COR-L47 (cell line): ENCODE measurements around the gene CUL7.

ENCODE experiments used
- DNase-seq: peaks from one replicate; lab custom pipeline; 2025; lab: John Stamatoyannopoulos, UW

CUL7 gene

GRCh38 chr6:43077333-43077809 lies 23.7 kb upstream of the CUL7 start:
- DNase-seq: no peak

- peak; percentile 28 for DNase-seq
Measured at GRCh38 chr6:43076464-43077332, 23.0 kb upstream of the CUL7 start.

- peak; percentile 81 for DNase-seq
Measured at GRCh38 chr6:43075670-43076463, 22.2 kb upstream of the CUL7 start, which contains the start of gene PTK7. Gene PTK7, plus strand, starts transcription at chr6:43076314. Its CDS starts 175 bp downstream, at chr6:43076489.

- no peak for DNase-seq
Measured at GRCh38 chr6:43074847-43075669, 21.4 kb upstream of the CUL7 start.

GRCh38 chr6:43070028-43070632 lies 16.5 kb upstream of the CUL7 start:
- peak; percentile 46 for DNase-seq

- no peak for DNase-seq
Measured at GRCh38 chr6:43062818-43063217, 9.2 kb upstream of the CUL7 start.

- no peak for DNase-seq
Measured at GRCh38 chr6:43061861-43062260, 8.2 kb upstream of the CUL7 start.

- no peak for DNase-seq
Measured at GRCh38 chr6:43060755-43061633, 7.3 kb upstream of the CUL7 start.

- peak; percentile 21 for DNase-seq
Measured at GRCh38 chr6:43060034-43060754, 6.5 kb upstream of the CUL7 start.

GRCh38 chr6:43059168-43060033 lies 5.8 kb upstream of the CUL7 start, which contains the start of the genes KLC4 and MRPL2:
Gene KLC4, plus strand, starts transcription at chr6:43059631. Its CDS starts 1,705 bp downstream, at chr6:43061336.
Gene MRPL2, minus strand, starts transcription at chr6:43059434. Its CDS starts 53 bp downstream, at chr6:43059381.
- DNase-seq: peak; percentile 98

GRCh38 chr6:43058531-43058930 lies 4.9 kb upstream of the CUL7 start:
- DNase-seq: no peak

- no peak for DNase-seq
Measured at GRCh38 chr6:43055966-43056365, 2.3 kb upstream of the CUL7 start.

- DNase-seq: no peak
Measured at GRCh38 chr6:43054206-43054943, 724 bp upstream of the CUL7 start.

GRCh38 chr6:43052842-43053544 lies 658 bp downstream of the CUL7 start:
- DNase-seq: no peak

- DNase-seq: no peak
Measured at GRCh38 chr6:43052225-43052841, 1.3 kb downstream of the CUL7 start.

- no peak for DNase-seq
Measured at GRCh38 chr6:43050981-43051380, 2.7 kb downstream of the CUL7 start.

GRCh38 chr6:43047998-43048397 lies 5.7 kb downstream of the CUL7 start:
- DNase-seq: no peak
